GM12873 (cell line): ENCODE data around the gene PACS1.
A peak's percentile ranks its signal among the peaks of the same experiment; 100 is the strongest.

Experiments used
- CTCF ChIP-seq: IDR thresholded peaks from 2 replicates; pipeline ENCODE4 v1.5.1; 2012; ENCODE audit warnings: low read depth, mild to moderate bottlenecking, moderate library complexity, low read length, control low read depth; ENCODE audit not compliant: insufficient read depth; ENCODE audit errors: missing control alignments

Gene PACS1

GRCh38 chr11:66069715-66070603 lies at the start of gene PACS1:
Gene PACS1, plus strand, starts transcription at chr11:66070272. Its CDS starts 215 bp downstream, at chr11:66070487.
- no peak for TF ChIP-seq CTCF

GRCh38 chr11:66020618-66021357 lies 49.3 kb upstream of the PACS1 start:
- no peak for TF ChIP-seq CTCF

- TF ChIP-seq CTCF = peak; percentile 90
These were observed 47.5 kb upstream of the PACS1 start for GRCh38 chr11:66022401-66023185.

GRCh38 chr11:66026017-66026529 lies 44.0 kb upstream of the PACS1 start, which contains the start of gene CATSPER1:
Gene CATSPER1, minus strand, starts transcription at chr11:66026479. Its CDS starts 100 bp downstream, at chr11:66026379.
- TF ChIP-seq CTCF = no peak

- no peak for TF ChIP-seq CTCF
These were observed 36.9 kb upstream of the PACS1 start for GRCh38 chr11:66032957-66033735.

GRCh38 chr11:66035653-66036333 lies 34.3 kb upstream of the PACS1 start:
- no peak for TF ChIP-seq CTCF
